Lung (tissue), 12 donors: ENCODE measurements around the gene DYNLRB2. TPM values are rescaled to one million over a fixed set of nuclear protein-coding genes. Genes with fewer than 3 reads are reported as not detected.

Experiments used
- ATAC-seq: fragments of 200-7000 bp; cut with Tn5 transposase; one replicate; pipeline ENCODE4 v1.9.1; 2020; ENCODE audit warnings: moderate number of reproducible peaks; ENCODE audit not compliant: insufficient read depth, low FRiP score
- DNase-seq, 3 donors: peaks; one replicate each; pipeline ENCODE4 v3.0.0-alpha.2; 2013 to 2017
- H3K27ac ChIP-seq, 2 donors: one replicate each; pipeline ENCODE4 v1.5.1; 2013; ENCODE audit warnings: mild to moderate bottlenecking in 2 of 2, moderate library complexity in 2 of 2, control low read depth in 1 of 2, inconsistent platforms in 1 of 2, low read depth in 1 of 2, low read length in 1 of 2
- H3K27me3 ChIP-seq, 3 donors: one replicate each; pipeline ENCODE4 v1.5.1; 2013; ENCODE audit warnings: low read length in 2 of 3; ENCODE audit not compliant: control insufficient read depth in 3 of 3, insufficient read depth in 3 of 3
- H3K36me3 ChIP-seq, 4 donors: one replicate each; pipeline ENCODE4 v1.5.1; 2013; ENCODE audit warnings: low read length in 4 of 4, mild to moderate bottlenecking in 1 of 4, moderate library complexity in 1 of 4; ENCODE audit not compliant: control insufficient read depth in 4 of 4, insufficient read depth in 4 of 4
- H3K4me1 ChIP-seq, 5 donors: one replicate each; pipeline ENCODE4 v1.5.1; 2013; ENCODE audit warnings: low read length in 5 of 5, mild to moderate bottlenecking in 2 of 5, moderate library complexity in 1 of 5; ENCODE audit not compliant: control insufficient read depth in 5 of 5, insufficient read depth in 5 of 5
- H3K4me3 ChIP-seq: one replicate; pipeline ENCODE4 v1.5.1; 2013; ENCODE audit warnings: mild to moderate bottlenecking, control low read depth, moderate library complexity
- H3K9ac ChIP-seq, 2 donors: one replicate each; pipeline ENCODE4 v1.5.1; 2013; ENCODE audit warnings: low read length in 2 of 2, control low read depth in 1 of 2; ENCODE audit not compliant: insufficient read depth in 1 of 2
- H3K9me3 ChIP-seq, 4 donors: one replicate each; pipeline ENCODE4 v1.5.1; 2013; ENCODE audit warnings: low read length in 3 of 4, mild to moderate bottlenecking in 1 of 4, moderate library complexity in 1 of 4; ENCODE audit not compliant: control insufficient read depth in 4 of 4, insufficient read depth in 3 of 4
- WGBS, 2 donors: extraction: QIAGEN DNeasy Blood & Tissue Kit; methylation state at CpG; one replicate each; pipeline ENCODE4 v1.1.7; 2013; 5-methylcytosine and 5-hydroxymethylcytosine counted together
- polyA plus RNA-seq, 2 donors: library from polyadenylated mRNA; stranded (reverse); fragments of 200-250 nt; gene quantifications; one replicate each; pipeline ENCODE4 v1.2.1, GENCODE V29; 2013
- total RNA-seq, 2 donors: library from RNA; depleted of rRNA in 1 of 2; stranded (reverse); fragments of >200 nt in 1 of 2; gene quantifications; one replicate each; pipeline ENCODE4 v1.2.1, GENCODE V29; 2014 to 2021
- TF ChIP-seq, protein P1 (sequence below): IDR thresholded peaks from 2 replicates; pipeline ENCODE4 v1.5.1; 2012; ENCODE audit warnings: mild to moderate bottlenecking; ENCODE audit errors: control extremely low read depth, extremely low read depth
- donor health status: control.
- donor health status: control.
- donor health status: Bipolar disorder and iron deficiency.
- donor health status: healthy.
- donor health status: DM: yes; HTN: yes; CAD: no.

DYNLRB2 gene
- total and polyA plus RNA-seq, 4 donors = 15.8 to 20.9 (median 17.6) TPM

DNA sequence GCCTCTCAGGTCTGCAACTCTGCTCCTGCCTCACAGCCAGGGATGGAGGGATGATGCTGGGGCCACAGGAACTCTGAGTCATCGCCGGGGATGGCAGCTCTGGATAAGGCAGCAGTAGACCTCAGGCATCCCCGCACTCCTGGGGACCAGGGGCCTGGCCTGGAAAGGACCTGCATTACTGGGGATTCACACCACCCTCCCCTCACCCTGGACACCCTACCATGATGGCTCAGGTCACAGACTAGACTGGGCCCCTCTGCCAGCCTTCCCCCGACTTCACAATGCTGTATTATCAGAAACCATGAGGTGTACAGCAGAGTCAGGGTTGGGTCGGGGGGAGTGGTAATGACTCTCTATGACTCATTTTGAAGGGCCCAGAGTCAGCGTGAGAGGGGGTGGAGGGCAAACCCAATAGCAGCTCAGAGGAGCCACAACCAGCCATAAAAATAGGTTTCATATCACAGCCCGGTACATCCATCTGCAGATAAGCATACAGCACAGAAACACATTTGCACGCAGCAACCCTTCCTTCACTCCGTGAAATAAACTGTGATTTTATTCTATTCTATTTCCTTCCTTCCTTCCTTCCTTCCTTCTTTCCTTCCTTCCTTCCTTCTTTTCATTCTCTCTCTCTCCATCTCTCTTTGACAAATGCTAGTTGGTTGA lies 28.8 kb downstream of the DYNLRB2 start:
- H3K4me3 ChIP-seq = no peak overlapping the region
- ATAC-seq (no peak), DNase-seq (no peak)
- no peaks in the 10 kb centered on the region for H3K36me3 ChIP-seq
- peaks cover 0 to 7% (median 0%) of the 10 kb centered on the region in 4 donors for H3K9me3 ChIP-seq
- H3K4me1 ChIP-seq = peaks cover 0 to 6% (median 0%) of the 10 kb centered on the region in 5 donors
- H3K27me3 ChIP-seq = no peaks in the 10 kb centered on the region
- TF ChIP-seq, protein P1, sequence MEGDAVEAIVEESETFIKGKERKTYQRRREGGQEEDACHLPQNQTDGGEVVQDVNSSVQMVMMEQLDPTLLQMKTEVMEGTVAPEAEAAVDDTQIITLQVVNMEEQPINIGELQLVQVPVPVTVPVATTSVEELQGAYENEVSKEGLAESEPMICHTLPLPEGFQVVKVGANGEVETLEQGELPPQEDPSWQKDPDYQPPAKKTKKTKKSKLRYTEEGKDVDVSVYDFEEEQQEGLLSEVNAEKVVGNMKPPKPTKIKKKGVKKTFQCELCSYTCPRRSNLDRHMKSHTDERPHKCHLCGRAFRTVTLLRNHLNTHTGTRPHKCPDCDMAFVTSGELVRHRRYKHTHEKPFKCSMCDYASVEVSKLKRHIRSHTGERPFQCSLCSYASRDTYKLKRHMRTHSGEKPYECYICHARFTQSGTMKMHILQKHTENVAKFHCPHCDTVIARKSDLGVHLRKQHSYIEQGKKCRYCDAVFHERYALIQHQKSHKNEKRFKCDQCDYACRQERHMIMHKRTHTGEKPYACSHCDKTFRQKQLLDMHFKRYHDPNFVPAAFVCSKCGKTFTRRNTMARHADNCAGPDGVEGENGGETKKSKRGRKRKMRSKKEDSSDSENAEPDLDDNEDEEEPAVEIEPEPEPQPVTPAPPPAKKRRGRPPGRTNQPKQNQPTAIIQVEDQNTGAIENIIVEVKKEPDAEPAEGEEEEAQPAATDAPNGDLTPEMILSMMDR = no peak
- no peak overlapping the region for H3K9ac ChIP-seq
- H3K27ac ChIP-seq = no peak overlapping the region
- 63 to 76% methylated on average over 9 of the region's 9 CpGs for WGBS, 2 donors

- TF ChIP-seq, protein P1 = no peak
- Histone ChIP-seq H3K36me3 (no peaks in the 10 kb centered on the region), H3K27me3 (no peaks in the 10 kb centered on the region), H3K27ac (no peak overlapping the region), H3K4me3 (no peak overlapping the region), H3K9me3 (peaks cover 0 to 7% (median 0%) of the 10 kb centered on the region in 4 donors), H3K4me1 (peaks cover 0 to 6% (median 0%) of the 10 kb centered on the region in 5 donors), H3K9ac (no peak overlapping the region)
- no peak for ATAC-seq
- DNase-seq = peak in 2 of 3 donors; percentile 17 to 44
- WGBS, 2 donors = 32 to 36% methylated on average over 6 of the region's 6 CpGs
Measured at GRCh38 chr16:80570106-80570478, 29.3 kb downstream of the DYNLRB2 start.

DNA sequence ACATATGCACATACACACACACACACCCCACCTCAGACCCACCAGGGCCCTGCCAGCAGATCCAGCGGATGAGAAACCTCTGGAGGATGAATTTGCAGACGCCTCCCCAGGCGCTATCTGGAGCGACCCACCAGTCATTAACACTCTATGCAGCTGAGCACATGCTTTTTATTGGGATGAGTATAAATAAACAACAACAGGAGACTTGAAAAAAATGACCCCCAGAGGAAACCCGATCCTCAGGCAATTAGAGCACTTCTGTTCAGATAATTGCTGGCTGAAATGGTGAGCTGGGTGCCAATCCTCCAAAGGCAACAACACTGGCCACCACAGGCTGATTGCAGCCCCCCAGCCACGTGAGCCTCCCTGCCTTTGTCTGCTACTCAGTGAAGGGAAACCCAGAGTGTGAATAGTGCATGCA lies 32.9 kb downstream of the DYNLRB2 start:
- no peak overlapping the region for H3K9ac ChIP-seq
- H3K27me3 ChIP-seq = no peaks in the 10 kb centered on the region
- no peak for DNase-seq
- no peak overlapping the region for H3K4me3 ChIP-seq
- no peaks in the 10 kb centered on the region for H3K36me3 ChIP-seq
- H3K27ac ChIP-seq = no peak overlapping the region
- TF ChIP-seq, protein P1 = no peak
- WGBS, 2 donors = 78 to 85% methylated on average over 6 of the region's 6 CpGs
- peaks cover 0 to 6% (median 0%) of the 10 kb centered on the region in 5 donors for H3K4me1 ChIP-seq
- ATAC-seq = no peak
- H3K9me3 ChIP-seq = peaks cover 0 to 5% (median 0%) of the 10 kb centered on the region in 4 donors
